Lower leg skin (tissue), 3 donors: ENCODE data around the gene DCAF15.

ENCODE experiments used
- CTCF ChIP-seq, 3 donors: fragments of 450-650 bp; IDR thresholded peaks; one replicate each; pipeline ENCODE4 v1.5.1; 2016; ENCODE audit warnings: antibody characterized with exemption in 3 of 3, mild to moderate bottlenecking in 3 of 3, moderate library complexity in 2 of 3
- POLR2A ChIP-seq, 2 donors: fragments of 450-650 bp; IDR thresholded peaks; one replicate each; pipeline ENCODE4 v1.6.1; 2016 to 2017; ENCODE audit warnings: antibody characterized with exemption in 2 of 2, mild to moderate bottlenecking in 1 of 2, moderate library complexity in 1 of 2

GRCh38 chr19:13946414-13946813, 5.9 kb upstream of the DCAF15 start:
- no peak for TF ChIP-seq CTCF (IDR thresholded peaks at IDR 0.05)
- no peak for TF ChIP-seq POLR2A (IDR thresholded peaks at IDR 0.05)
